Endodermal cell (in vitro differentiated cells): ENCODE measurements around the gene TRPC3. TPM values are rescaled to one million over a fixed set of nuclear protein-coding genes. Genes with fewer than 3 reads are reported as not detected.

Experiments
- DNase-seq: peaks from one replicate; pipeline ENCODE4 v3.0.0-alpha.2; 2017
- H3K27ac ChIP-seq: 2 replicates; pipeline ENCODE4 v1.5.1; 2013; ENCODE audit warnings: mild to moderate bottlenecking, low read depth, low read length, moderate library complexity
- H3K27me3 ChIP-seq: 2 replicates; pipeline ENCODE4 v1.6.1; 2013; ENCODE audit warnings: mild to moderate bottlenecking, low read length, moderate library complexity; ENCODE audit not compliant: insufficient read depth, control insufficient read depth, poor library complexity, severe bottlenecking
- H3K36me3 ChIP-seq: 2 replicates; pipeline ENCODE4 v1.7.0; 2013; ENCODE audit warnings: mild to moderate bottlenecking, low read length, moderate library complexity; ENCODE audit not compliant: control insufficient read depth, insufficient read depth
- H3K4me1 ChIP-seq: one replicate; pipeline ENCODE4 v1.7.0; 2013; ENCODE audit warnings: low read length; ENCODE audit not compliant: control insufficient read depth, insufficient read depth
- H3K4me3 ChIP-seq: 2 replicates; pipeline ENCODE4 v1.5.1; 2013; ENCODE audit warnings: mild to moderate bottlenecking, low read length, moderate library complexity
- H3K9ac ChIP-seq: 2 replicates; pipeline ENCODE4 v1.6.1; 2013; ENCODE audit warnings: mild to moderate bottlenecking, low read length, moderate library complexity; ENCODE audit not compliant: poor library complexity, severe bottlenecking; ENCODE audit errors: extremely low read depth
- H3K9me3 ChIP-seq: 2 replicates; pipeline ENCODE4 v1.6.1; 2013; ENCODE audit warnings: mild to moderate bottlenecking, low read length, moderate library complexity; ENCODE audit not compliant: control insufficient read depth
- H3K27ac Mint-ChIP-seq: 2 replicates; pipeline ENCODE4 v1.8.0; 2020; ENCODE audit warnings: mixed read lengths
- H3K27me3 Mint-ChIP-seq: 2 replicates; pipeline ENCODE4 v1.8.0; 2021; ENCODE audit warnings: mild to moderate bottlenecking, mixed read lengths; ENCODE audit not compliant: insufficient read depth
- H3K36me3 Mint-ChIP-seq: 2 replicates; pipeline ENCODE4 v1.8.0; 2020; ENCODE audit warnings: low read depth, mixed read lengths
- H3K4me1 Mint-ChIP-seq: 2 replicates; pipeline ENCODE4 v1.8.0; 2020; ENCODE audit warnings: mixed read lengths
- H3K4me3 Mint-ChIP-seq: 2 replicates; pipeline ENCODE4 v1.8.0; 2020; ENCODE audit warnings: mild to moderate bottlenecking, moderate library complexity, mixed read lengths
- H3K9me3 Mint-ChIP-seq: 2 replicates; pipeline ENCODE4 v1.8.0; 2020; ENCODE audit warnings: mild to moderate bottlenecking, mixed read lengths
- CTCF ChIP-seq: fragments of 200-600 bp; sonication (generic); conservative IDR thresholded peaks from 2 replicates; pipeline ENCODE4 v1.5.0; 2021; ENCODE audit warnings: antibody characterized with exemption, mild to moderate bottlenecking
- WGBS, 2 experiments: methylation state at CpG; one replicate each; pipeline versions ENCODE4 v1.1.5 to v1.1.7; 2013; ENCODE audit warnings: missing lambda C conversion rate in 2 of 2, mixed read lengths in 1 of 2; ENCODE audit not compliant: insufficient coverage in 1 of 2, insufficient read length in 1 of 2; 5-methylcytosine and 5-hydroxymethylcytosine counted together
- total RNA-seq, 2 donors: library from RNA; stranded (reverse); fragmentation: NEBNext Ultra II Directional in 1 of 2; extraction: Animal tissue kit (Norgen Biotek cat#: 25700) in 1 of 2; gene quantifications; 2 replicates in 1 of 2; 3 replicates in 1 of 2; pipeline ENCODE4 v1.2.1, GENCODE V29; 2021

TRPC3 gene
- total RNA-seq, 2 donors from 2014 or later: 0.79 to 1.00 TPM

DNA sequence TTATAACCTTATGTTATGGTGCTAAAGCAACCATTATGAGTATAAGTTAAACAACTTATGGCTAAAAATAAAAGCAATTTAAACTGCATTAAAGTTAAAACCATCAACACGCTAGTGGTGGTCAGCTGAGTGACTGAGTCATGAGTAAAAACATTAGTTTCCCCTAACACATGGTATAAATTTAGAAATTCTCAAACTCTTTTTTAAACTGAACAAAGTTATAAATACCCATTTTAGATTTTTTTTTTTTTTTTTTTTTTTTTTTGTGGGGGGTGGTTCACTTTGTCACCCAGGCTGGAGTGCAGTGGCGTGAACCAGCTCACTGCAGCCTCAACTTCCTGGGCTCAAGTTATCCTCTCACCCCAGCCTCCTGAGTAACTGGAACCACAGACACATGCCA is 76.2 kb downstream of the TRPC3 start:
- TF ChIP-seq CTCF: no peak
- Histone ChIP-seq H3K9ac (no peak overlapping the region), H3K36me3 (no peaks in the 10 kb centered on the region), H3K27ac (no peak overlapping the region), H3K27me3 (no peaks in the 10 kb centered on the region), H3K9me3 (no peaks in the 10 kb centered on the region), H3K4me1 (no peaks in the 10 kb centered on the region), H3K4me3 (no peak overlapping the region)
- Mint-ChIP-seq H3K9me3 (no peaks in the 10 kb centered on the region), H3K27me3 (no peaks in the 10 kb centered on the region), H3K36me3 (no peaks in the 10 kb centered on the region), H3K27ac (no peak overlapping the region), H3K4me1 (peaks cover 4% of the 10 kb centered on the region), H3K4me3 (no peak overlapping the region)
- no peak for DNase-seq
- WGBS, 2 experiments: 85% methylated on average over 2 of the region's 2 CpGs; no CpG with 5 or more reads in 1 of the 2 experiments

- H3K27ac ChIP-seq: no peak overlapping the region
- 88 to 92% methylated on average over 2 to 3 of the region's 3 CpGs for WGBS, 2 experiments
- Mint-ChIP-seq H3K4me1 (no peaks in the 10 kb centered on the region), H3K36me3 (peaks cover under 1% of the 10 kb centered on the region), H3K27me3 (no peaks in the 10 kb centered on the region), H3K9me3 (no peaks in the 10 kb centered on the region), H3K4me3 (no peak overlapping the region), H3K27ac (no peak overlapping the region)
- H3K4me1 ChIP-seq: no peaks in the 10 kb centered on the region
- H3K9ac ChIP-seq: no peak overlapping the region
- H3K27me3 ChIP-seq: no peaks in the 10 kb centered on the region
- H3K4me3 ChIP-seq: no peak overlapping the region
- H3K36me3 ChIP-seq: no peaks in the 10 kb centered on the region
- H3K9me3 ChIP-seq: no peaks in the 10 kb centered on the region
- no peak for TF ChIP-seq CTCF
- DNase-seq: no peak
Observed at GRCh38 chr4:121873604-121874003, 78.3 kb downstream of the TRPC3 start.

DNA sequence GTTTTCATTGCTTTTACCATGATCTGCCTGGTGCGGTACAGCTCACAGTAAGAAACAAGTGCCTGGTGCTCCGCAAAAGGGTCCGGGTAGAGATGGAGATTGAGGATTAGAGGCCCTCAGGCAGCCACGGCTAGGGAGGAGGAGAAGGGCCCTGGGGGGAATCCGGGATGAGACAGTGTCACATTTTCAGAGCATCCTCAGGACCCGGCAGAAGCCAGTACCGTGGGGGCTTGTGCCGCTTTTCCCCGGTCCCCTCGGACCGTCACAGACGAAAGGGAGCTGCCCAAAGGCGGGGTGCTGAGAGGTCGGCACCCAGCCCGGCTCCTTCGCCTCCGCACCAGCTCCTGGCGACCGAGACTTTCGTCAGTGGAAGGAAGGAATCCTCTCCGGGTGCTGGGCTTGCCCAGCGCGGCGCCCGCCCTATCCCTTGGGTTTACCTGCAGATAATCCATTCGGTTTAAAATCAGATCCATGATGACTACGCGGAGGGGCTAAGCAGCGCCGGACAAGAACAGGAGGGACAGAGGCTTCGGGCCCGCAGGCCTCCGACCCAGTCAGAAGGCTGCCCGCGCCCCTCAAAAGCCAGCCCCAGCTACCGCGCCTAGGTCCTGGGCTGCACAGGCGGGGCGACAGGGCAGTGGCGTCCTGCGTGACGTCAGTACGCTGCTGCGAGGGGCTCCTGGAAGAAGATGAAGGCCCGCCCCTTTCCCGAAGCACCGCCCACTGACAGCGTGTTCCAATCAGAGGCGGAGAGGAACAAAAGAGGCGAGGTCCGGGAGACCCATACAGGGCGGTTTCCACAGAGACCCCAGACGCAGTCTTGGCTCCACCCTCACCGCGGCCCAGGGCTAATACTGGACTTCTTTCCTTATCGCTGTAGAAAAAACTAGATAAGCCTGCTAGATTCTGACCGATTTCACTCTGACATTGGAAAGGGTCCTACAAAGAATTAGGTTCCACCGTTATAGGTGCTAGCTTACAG is 81.7 kb downstream of the TRPC3 start, which contains the start of gene BBS7:
BBS7 (minus strand) TSS at position 634 of the 982 bp plus-strand sequence; CDS start at position 473, 161 bp downstream.
- Mint-ChIP-seq H3K36me3 (peaks cover 23% of the 10 kb centered on the region), H3K27me3 (no peaks in the 10 kb centered on the region)
- WGBS, 2 experiments: 0 to 1% methylated on average over 37 to 58 of the region's 58 CpGs

More for the DNA sequence above, 81.7 kb downstream of the TRPC3 start, which contains the start of gene BBS7:
- no peaks in the 10 kb centered on the region for H3K27me3 ChIP-seq
- no peaks in the 10 kb centered on the region for H3K4me1 ChIP-seq
- peaks cover 25% of the 10 kb centered on the region for H3K36me3 ChIP-seq
- TF ChIP-seq CTCF: no peak
- H3K4me3 ChIP-seq: peak within 1 kb of the TSS; percentile 91
- peak within 1 kb of the TSS; percentile 64 for H3K9ac ChIP-seq
- peaks cover 4% of the 10 kb centered on the region for H3K9me3 ChIP-seq
- Mint-ChIP-seq H3K9me3 (peaks cover 4% of the 10 kb centered on the region), H3K4me3 (peak within 1 kb of the TSS; percentile 90), H3K27ac (peak within 1 kb of the TSS; percentile 98), H3K4me1 (no peaks in the 10 kb centered on the region)
- DNase-seq: peak; percentile 100
- H3K27ac ChIP-seq: peak within 1 kb of the TSS; percentile 62
